NCI-H510A (cell line): ENCODE data around the gene ARHGEF1.

Experiments
- DNase-seq: peaks from one replicate; lab custom pipeline; 2025; lab: John Stamatoyannopoulos, UW

The ARHGEF1 gene, protein sequence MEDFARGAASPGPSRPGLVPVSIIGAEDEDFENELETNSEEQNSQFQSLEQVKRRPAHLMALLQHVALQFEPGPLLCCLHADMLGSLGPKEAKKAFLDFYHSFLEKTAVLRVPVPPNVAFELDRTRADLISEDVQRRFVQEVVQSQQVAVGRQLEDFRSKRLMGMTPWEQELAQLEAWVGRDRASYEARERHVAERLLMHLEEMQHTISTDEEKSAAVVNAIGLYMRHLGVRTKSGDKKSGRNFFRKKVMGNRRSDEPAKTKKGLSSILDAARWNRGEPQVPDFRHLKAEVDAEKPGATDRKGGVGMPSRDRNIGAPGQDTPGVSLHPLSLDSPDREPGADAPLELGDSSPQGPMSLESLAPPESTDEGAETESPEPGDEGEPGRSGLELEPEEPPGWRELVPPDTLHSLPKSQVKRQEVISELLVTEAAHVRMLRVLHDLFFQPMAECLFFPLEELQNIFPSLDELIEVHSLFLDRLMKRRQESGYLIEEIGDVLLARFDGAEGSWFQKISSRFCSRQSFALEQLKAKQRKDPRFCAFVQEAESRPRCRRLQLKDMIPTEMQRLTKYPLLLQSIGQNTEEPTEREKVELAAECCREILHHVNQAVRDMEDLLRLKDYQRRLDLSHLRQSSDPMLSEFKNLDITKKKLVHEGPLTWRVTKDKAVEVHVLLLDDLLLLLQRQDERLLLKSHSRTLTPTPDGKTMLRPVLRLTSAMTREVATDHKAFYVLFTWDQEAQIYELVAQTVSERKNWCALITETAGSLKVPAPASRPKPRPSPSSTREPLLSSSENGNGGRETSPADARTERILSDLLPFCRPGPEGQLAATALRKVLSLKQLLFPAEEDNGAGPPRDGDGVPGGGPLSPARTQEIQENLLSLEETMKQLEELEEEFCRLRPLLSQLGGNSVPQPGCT

DNA sequence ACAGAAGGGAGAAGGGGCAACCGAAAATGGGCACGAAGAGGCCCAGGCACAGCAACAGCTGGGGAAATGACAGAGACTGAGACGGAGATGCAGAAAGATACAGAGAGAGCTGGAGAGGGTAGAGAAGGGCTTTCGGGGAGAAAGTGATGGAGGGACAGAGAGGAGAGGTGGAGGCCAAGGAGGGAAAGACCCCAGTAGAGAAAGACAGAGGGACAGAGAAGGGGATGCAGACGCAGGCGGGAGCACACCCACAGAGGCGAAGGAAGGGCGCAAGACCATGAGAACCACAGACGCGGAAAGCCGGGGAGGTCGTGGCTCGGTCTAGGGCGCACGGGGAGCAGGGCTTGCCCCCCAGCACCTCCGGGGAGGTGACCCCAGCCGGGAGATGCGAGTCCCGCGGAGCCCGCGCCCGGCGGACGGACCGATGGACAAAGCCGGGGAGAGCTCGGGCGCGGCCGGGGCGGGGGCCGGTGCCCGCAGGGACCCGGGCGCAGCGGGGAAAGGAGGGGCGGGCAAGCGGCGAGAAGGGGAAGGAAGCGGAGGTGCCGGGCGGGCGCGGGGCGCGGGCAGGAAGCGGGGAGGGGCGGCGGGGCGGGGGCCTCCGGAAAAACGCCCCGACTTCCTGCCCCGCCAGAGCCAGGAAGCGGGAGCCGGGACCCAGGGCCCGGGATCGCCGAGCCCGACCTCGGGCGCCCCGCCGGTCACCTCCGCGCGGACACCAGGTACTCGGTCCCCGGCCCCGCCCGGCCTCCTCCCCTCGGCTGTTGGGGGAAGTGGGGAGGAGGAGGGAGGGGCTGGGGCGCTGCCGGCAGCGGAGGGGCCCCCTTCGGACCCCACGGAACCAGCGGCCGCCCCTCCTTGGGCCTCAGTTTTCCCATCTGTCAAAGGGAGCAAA, at the start of gene ARHGEF1:
Gene ARHGEF1 (plus strand): TSS at position 617 of the 895 bp plus-strand sequence. CDS start 4,899 bp downstream, outside the sequence.
- DNase-seq: no peak

DNA sequence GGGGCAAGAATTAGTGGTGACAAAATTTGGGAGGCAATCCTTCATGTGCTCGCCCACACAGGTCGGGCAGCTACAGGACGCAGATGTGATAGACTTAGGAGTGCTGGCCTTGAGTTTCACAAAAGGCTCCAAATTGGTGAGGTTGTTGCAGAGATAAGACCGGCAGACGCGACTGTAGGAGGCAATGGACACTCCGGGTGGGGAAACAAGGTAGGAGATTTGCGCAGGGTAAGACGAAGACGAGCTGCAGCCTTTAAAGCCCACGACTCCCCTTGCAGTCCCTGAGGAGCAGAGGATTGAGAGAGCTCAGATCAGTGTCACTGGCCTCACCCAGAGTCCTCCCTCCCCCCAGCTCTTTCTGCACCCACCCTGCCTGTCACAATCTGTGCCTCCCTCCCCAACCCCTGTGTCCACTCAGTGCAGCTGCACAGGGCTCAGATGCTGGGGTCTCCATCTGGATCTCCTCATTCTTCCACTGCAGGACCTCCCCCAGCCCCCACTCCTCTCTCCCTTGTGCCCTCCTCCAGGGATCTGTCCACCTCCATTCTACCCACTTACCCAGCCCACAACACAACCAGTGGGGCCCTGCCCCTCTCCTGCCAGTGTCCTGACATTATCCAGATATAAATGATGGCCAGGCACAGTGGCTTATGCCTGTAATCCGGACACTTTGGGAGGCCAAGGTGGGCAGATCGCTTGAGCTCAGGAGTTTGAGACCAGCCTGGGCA, 44.8 kb upstream of the ARHGEF1 start:
- DNase-seq: no peak

DNA sequence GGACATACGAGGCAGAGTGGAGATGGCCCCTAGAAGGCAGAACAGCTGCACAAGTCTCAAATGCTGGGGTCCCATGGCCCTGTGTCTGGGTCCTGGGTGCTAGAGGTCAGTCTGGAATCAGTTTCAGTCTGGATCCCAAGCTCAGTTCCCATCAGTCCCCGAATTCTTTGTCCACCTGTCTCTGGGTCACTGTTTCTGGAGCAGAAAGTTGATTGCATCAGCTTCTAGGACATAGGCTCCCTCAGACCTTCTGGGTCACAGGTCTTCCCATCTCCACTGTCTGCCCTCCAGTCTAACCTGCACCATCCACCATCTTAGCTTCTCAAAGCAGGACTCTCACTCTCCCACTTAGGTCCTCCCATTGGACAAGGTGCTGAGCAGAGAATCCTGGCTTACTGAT, 43.8 kb upstream of the ARHGEF1 start:
- DNase-seq: no peak

DNA sequence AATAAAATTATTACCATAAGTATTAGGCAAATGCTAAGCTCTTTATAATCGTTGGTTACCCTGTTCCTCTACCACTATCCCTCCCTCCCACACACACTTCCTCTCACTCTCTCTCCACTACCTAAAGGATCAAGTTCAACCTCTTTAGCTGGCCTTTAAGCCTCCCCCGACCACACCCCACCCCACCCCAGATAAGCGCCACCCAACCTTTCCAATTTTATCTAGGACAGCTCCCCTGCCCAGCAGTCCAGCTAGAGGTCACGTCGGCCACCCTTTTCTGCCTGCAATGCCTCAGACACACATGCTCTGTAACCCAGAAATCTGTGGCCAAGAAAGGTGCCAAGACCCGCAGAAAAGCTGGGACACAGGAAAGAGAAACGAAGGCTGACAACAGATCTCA, 39.6 kb upstream of the ARHGEF1 start:
- DNase-seq: no peak

DNA sequence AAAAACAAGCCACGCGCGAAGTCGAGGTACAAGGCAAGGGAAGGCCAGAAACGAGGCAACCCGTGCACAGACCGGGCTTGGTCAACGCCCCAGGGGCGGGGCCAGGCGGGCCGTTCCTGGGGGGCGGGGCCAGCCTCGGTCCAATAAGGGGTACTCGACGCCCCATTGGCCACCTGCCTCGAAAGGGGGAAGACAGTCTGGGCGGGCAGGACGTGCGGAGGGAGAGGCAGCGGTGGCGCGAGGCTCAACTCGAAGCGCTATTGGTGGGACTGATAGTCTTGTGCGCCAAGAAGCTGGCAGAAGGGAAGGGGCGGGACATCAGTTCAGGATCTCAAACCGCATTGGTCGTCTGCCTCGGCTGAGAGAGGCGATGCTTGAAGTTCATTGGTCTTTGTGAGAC, 38.4 kb upstream of the ARHGEF1 start, which contains the start of gene LYPD4:
Gene LYPD4 (minus strand): TSS at position 83 of the 400 bp plus-strand sequence. CDS start 5,398 bp downstream, outside the sequence.
- no peak for DNase-seq

DNA sequence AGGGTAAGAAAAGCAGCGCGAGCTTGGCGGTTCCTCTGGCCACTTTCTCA, 38.2 kb upstream of the ARHGEF1 start, which contains the start of gene DMRTC2:
Gene DMRTC2 (plus strand): TSS at position 42 of the 50 bp plus-strand sequence. CDS start 2,387 bp downstream, outside the sequence.
- DNase-seq: no peak

DNA sequence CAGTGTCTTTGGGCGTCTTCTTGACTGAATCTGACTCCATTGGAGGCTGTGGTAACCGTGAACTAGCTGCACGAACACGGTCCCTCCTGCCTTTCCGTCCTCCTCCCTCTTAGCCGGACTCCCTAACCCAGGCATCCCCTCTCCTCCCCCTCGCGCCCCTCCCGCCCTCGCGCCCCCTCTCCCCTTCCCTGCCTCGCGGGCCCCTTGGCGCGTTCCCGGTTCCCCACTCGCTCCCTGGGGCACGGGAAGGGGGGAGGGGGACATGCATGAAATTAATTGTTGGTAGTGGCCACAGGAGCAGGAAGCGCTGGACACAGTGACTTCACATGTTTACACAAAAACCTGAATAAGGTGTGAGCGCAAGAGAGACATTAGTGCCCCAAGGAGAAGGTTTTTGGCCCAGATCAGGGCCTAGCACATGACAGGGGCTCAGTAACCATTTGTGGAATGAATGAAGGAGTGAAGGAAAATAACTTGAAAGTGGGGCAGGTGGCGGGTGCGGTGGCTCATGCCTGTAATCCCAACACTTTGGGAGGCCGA, 37.9 kb upstream of the ARHGEF1 start:
- DNase-seq: no peak

DNA sequence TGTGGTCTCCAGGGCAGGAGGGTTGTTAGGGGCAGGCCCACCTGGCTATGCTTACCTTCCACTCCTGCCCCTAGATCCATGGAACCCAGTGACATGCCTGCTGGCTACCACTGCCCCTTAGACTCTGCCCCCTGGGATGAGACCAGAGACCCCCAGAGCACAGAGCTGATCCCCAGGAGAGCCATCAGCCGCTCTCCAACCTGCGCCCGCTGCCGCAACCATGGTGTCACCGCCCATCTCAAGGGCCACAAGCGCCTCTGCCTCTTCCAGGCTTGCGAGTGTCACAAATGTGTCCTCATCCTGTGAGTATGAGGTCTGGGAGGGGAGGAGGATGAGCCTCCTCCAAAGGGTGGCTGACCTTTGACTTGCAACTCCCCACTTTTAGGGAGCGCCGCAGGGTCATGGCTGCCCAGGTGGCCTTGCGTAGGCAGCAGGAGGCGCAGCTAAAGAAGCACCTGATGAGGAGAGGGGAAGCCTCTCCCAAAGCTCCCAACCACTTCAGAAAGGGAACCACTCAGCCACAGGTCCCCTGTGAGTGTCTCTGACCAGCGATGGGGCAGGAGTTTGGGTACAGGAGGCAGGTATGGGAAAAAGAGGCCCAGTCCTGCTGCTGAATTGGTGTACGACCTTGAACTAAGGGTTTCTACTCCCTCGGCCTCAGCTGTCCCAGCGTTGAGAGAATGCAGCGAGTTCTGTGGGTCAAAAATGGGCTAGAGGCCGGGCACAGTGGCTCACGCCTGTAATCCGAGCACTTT, 35.5 kb upstream of the ARHGEF1 start:
- DNase-seq: no peak

DNA sequence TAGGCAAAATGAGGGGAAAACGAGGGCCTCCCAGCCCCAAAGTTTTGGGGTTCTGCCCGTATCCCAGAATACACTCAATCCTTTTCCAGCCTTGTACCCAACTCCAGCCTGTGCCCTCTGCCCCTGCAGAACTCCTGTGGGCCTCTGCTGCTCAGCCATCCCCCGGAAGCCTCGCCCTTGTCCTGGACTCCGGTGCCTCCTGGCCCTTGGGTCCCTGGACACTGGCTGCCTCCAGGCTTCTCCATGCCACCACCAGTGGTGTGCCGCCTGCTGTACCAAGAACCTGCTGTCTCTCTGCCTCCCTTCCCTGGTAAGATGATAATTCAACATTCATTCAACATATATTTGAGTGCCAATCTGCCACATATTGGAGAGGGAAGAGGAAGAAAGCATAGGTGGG, 34.3 kb upstream of the ARHGEF1 start:
- DNase-seq: no peak

DNA sequence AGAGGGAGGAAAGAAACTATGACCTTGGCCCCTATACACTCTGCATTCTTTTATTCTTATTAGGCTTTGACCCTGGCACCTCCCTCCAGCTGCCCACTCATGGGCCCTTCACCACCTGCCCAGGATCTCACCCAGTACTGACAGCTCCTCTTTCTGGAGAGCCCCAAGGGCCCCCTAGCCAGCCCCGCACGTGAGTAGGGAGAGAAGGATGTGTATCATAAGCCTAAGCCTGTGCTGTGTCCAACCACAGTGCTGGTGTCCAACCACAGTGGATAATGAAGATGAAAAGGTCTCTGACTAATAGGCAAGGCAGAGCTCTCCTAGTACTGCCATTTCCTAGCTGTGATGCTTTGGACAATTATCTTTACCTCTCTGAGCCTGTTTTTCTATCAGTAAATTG, 33.9 kb upstream of the ARHGEF1 start:
- no peak for DNase-seq

DNA sequence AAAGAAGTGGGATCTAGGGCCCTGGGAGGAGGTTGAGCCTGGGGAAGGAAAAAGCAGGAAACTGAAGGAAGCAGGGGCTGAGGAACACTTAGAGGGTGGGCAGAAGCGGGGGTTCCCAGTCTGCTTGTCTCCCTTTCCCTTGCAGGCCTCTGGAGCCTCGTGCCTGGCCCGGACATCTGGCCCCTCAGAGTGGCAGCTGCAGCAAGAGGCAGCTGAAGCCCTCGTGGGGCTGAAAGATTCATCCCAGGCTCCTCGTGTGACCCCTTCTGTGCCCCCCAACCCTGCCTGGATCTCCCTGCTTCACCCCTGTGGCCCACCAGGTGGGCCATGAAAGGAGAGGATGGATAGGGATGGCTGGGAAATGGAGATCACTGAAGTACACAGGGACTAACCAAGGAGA, 32.6 kb upstream of the ARHGEF1 start:
- DNase-seq: no peak

DNA sequence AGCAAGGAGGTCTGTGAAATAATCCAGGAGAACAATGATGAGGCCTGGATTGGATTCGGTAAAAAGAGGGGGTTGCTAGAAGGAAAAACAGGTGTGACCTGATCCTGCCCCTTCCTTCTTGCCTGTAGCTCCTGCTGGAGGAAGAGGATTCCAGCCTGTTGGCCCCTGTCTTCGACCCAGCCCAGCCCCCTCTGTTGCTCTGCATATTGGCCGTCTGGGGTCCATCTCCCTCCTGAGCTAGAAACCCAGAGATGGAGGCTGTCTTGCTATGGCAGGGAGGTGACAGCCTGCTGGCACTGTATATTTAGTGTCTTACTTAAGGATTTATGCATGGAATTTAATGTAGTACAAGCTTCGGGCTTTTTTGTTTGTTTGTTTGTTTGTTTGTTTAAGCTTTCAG, 31.5 kb upstream of the ARHGEF1 start:
- no peak for DNase-seq

DNA sequence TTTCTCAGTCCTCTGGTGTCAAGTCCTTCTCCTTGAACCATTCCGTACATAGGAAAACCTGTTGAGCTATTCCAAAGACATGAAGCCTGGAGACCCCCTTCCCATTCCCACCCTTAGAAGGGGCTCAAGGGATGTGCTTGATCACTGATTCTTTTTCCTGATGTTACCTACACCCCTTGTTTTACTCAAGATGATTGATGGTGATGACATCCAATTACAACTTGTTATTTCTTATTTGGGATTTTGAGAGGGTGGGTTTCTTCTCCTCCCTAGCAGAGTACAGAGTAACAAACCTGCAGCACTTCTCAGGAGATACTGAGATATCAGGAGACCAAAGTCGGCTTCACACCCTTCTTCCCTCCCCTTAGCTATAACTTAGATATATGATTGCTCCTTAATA, 29.6 kb upstream of the ARHGEF1 start:
- no peak for DNase-seq

DNA sequence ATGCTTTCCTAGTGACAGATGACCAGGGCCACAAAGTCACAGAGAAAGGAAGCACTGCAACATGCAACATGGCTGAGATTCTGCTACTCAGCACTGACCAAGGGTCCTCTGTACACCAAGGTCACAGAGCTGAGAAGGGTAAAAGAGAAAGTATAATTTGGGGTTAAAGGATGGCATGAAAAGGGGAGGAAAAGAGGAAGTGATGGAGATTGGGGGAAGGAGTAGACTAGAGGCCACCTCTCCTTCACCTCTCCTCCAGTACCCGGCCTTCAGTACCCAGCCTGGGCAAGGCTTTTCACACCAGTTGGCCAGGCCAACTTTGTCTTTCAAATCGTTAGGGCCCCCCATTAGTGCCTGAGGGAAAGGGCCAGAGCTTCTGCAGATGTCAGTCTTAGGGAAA, 29.2 kb upstream of the ARHGEF1 start:
- no peak for DNase-seq

DNA sequence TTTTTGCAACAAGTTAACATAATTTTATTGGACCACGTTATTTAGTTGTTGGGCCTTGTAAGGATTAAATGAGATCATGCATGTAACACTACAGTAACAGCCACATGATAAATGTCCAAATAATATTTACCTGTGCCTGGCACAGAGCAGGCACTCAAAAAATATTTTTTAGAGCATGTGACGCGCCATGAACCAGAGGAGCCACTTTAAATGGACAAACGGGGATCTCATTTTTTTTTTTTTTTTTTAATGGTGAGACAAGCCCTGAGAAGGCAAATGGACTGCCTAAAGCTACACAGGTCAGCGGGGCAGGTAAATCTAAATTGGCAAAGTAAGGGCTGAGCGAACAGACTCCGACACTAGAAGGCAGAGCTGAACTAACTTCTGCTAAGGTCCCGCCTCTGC, 23.8 kb upstream of the ARHGEF1 start:
- no peak for DNase-seq

DNA sequence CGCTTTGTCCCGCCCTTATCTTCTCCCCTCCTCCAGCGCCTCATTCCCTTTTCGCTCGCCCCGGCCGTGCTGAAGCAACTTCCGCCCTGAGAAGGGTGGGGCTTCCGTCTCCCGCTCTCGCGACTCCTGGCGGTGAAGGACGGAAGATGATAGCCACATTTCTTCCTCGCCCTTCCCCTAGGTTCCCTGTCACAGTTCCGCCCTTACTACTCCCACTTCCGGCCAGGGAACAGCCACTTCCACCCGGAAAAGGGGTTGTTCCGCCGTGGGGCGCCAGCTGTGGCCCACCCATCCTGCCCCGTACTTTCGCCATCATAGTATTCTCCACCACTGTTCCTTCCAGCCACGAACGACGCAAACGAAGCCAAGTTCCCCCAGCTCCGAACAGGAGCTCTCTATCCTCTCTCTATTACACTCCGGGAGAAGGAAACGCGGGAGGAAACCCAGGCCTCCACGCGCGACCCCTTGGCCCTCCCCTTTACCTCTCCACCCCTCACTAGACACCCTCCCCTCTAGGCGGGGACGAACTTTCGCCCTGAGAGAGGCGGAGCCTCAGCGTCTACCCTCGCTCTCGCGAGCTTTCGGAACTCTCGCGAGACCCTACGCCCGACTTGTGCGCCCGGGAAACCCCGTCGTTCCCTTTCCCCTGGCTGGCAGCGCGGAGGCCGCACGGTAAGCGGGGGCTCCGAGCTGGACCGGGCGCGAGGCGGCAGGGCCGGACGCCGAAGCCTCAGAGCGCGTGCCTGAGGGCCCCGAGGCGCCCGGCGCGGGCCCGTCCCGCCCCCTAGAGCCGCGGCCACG, 23.2 kb upstream of the ARHGEF1 start, which contains the start of gene RPS19:
Gene RPS19 (plus strand): TSS at position 638 of the 801 bp plus-strand sequence. CDS start 520 bp downstream, outside the sequence.
- DNase-seq: peak; percentile 95

DNA sequence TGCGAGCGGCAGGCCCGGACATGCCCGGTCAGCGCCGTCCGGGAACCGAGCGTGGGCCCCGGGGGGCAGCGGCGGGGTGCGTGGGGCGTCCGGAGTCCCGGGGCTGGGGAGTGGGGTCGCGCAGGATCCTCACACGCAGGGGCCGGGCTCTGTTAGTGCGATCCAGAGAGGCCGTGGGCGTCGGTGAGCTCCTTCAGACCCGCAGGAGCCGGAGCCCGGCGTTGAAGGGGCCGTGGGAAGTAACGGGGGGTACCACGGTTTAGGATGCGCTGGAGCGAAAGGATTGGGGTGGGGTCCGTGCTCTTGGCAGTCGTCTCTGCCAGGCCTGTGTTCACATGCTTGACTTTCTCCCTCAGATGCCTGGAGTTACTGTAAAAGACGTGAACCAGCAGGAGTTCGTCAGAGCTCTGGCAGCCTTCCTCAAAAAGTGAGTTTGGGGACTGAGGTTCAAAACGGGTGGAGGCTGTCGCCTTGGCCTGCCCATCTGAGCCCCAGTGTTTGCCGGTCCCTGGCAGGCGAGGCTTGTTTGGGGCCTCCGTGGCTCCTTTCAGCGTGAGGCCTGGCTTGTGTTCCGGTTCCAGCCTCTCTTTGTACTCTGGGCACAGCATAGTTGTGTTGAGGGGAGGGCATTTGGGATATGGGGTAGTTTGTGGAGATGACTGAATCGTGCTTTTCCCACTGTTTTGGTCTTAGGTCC, 22.4 kb upstream of the ARHGEF1 start:
- no peak for DNase-seq

DNA sequence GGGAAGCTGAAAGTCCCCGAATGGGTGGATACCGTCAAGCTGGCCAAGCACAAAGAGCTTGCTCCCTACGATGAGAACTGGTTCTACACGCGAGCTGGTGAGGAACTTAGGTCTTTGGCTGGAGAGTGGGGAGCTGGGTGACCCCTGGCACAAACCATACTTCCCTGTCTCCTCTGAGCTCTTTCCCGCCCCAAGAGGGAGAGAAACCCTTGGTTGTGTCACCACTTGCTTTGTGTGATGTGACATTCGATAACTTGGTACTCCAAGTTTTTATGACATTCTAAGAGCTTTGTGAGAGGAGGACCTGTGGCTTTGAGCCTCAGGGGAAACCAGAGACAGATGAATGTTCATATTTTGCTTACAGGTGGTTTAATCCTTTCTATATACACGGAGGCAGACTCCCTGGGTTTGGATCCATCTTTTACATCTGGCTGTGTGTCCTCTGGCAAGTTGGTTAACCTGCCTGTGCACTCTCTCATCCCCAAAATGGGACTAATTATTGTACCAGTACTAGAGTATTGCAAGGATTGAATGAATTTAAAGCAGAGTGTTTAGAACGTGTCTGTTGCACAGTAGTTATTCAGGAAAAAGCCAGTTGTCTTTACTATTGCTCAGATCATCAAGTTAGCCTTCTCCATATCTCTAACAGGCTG, 21.7 kb upstream of the ARHGEF1 start:
- DNase-seq: no peak

DNA sequence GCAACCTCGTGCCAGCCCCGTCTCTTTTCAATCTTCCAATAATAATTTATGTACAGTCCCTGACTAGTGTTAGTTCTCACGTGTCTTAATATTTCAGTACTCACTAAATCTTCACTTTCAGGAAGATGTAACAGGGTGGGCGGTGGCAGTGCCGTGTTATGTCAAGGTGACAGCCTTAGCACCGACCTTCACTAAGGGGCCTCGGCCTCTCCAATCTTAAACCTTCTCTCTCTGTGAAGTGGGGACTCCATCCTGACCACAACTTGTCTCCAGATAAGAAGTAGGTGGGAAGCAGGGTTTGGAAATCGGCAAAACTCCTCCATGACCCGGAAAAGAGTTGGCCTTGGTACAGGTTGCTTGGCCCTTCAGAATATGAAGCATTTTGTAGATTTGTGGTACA, 21.1 kb upstream of the ARHGEF1 start:
- no peak for DNase-seq
